GM12878 (cell line): ENCODE data around the gene TIMM10B. TPM values are rescaled to one million over a fixed set of nuclear protein-coding genes. Genes with fewer than 3 reads are reported as not detected.
"Not testable (repeated sequence)": the region's sequence is repeated elsewhere in the genome, so short reads cannot be mapped to it uniquely, and the experiment has no call there.

Experiments
- ATAC-seq: fragments of 200-7000 bp; cut with Tn5 transposase; 3 replicates; pipeline ENCODE4 v1.9.1; 2020; ENCODE audit warnings: mild to moderate bottlenecking, moderate library complexity
- BruUV-seq: library from RNA; stranded (reverse); fragments of 400-500 nt; replicated peaks from 2 replicates; lab custom pipeline; 2021; lab: Mats Ljungman, UMichigan
- CTCF ChIA-PET: fragments of 300-600 bp; sonication (Branson Sonifier 250); formaldehyde crosslinking; extraction: SDS; loops from one replicate; lab custom pipeline; 2021; ENCODE audit warnings: inconsistent platforms; lab: Yijun Ruan, JAX
- POLR2A ChIA-PET: fragments of 350-600 bp; formaldehyde crosslinking; extraction: SDS; loops from one replicate; lab custom pipeline; 2021; ENCODE audit warnings: inconsistent platforms; lab: Charles Lee
- RAD21 ChIA-PET: fragments of 300-600 bp; sonication (Branson Sonifier 250); formaldehyde crosslinking; loops from one replicate; lab custom pipeline; 2023; ENCODE audit warnings: antibody characterized with exemption; ENCODE audit not compliant: unreplicated experiment; lab: Charles Lee
- SMC1A ChIA-PET: fragments of 300-600 bp; sonication (Branson Sonifier 250); formaldehyde crosslinking; loops from one replicate; lab custom pipeline; 2023; ENCODE audit not compliant: unreplicated experiment, uncharacterized antibody; lab: Charles Lee
- DNase-seq: peaks from one replicate; pipeline ENCODE4 v3.0.0-alpha.2; 2011; ENCODE audit warnings: low read depth, low spot score
- FAIRE-seq: peaks from 3 replicates; lab custom pipeline; 2011; peaks lifted over from hg19 to GRCh38; lab: Jason Lieb, UNC
- H2AFZ ChIP-seq: 2 replicates; pipeline ENCODE4 v1.6.0; 2011; ENCODE audit warnings: low read depth, low read length, control low read depth; ENCODE audit not compliant: control insufficient read depth
- H3K27ac ChIP-seq: 2 replicates; pipeline ENCODE4 v1.5.1; 2011; ENCODE audit warnings: control low read depth; ENCODE audit not compliant: control insufficient read depth, insufficient read depth
- H3K27me3 ChIP-seq, 2 experiments: replicated peaks in 1 of 2; 2 replicates each; pipeline versions ENCODE4 v1.6.0 to v1.6.1; 2011; ENCODE audit warnings: low read length in 1 of 2; ENCODE audit not compliant: control insufficient read depth in 2 of 2, insufficient read depth in 2 of 2
- H3K36me3 ChIP-seq, 2 experiments: 2 replicates each; pipeline ENCODE4 v1.5.1; 2011; ENCODE audit warnings: low read length in 1 of 2; ENCODE audit not compliant: control insufficient read depth in 2 of 2, insufficient read depth in 2 of 2
- H3K4me1 ChIP-seq: 2 replicates; pipeline ENCODE4 v1.6.1; 2011; ENCODE audit warnings: mild to moderate bottlenecking, low read length, moderate library complexity, mixed read lengths; ENCODE audit not compliant: control insufficient read depth, insufficient read depth
- H3K4me2 ChIP-seq: 2 replicates; pipeline ENCODE4 v1.6.0; 2011; ENCODE audit warnings: control low read depth; ENCODE audit not compliant: control insufficient read depth, insufficient read depth
- H3K4me3 ChIP-seq: fragments of 200-600 bp; sonication (generic); 2 replicates; pipeline ENCODE4 v1.5.1; 2016
- H3K79me2 ChIP-seq: 2 replicates; pipeline ENCODE4 v1.6.0; 2011; ENCODE audit warnings: low read length; ENCODE audit not compliant: control insufficient read depth, insufficient read depth
- H3K9ac ChIP-seq: 2 replicates; pipeline ENCODE4 v1.8.0; 2011; ENCODE audit warnings: low read length, control low read depth, mixed read lengths; ENCODE audit not compliant: control insufficient read depth, insufficient read depth
- H3K9me3 ChIP-seq: replicated peaks from 3 replicates; pipeline ENCODE4 v1.5.1; 2011; ENCODE audit warnings: mild to moderate bottlenecking, low read length; ENCODE audit not compliant: control insufficient read depth, insufficient read depth
- H4K20me1 ChIP-seq: 2 replicates; pipeline ENCODE4 v1.6.0; 2011; ENCODE audit not compliant: control insufficient read depth, insufficient read depth
- ATF7 ChIP-seq: fragments of 450-650 bp; IDR thresholded peaks from 2 replicates; pipeline ENCODE4 v1.6.1; 2016; ENCODE audit warnings: low read depth, mild to moderate bottlenecking
- CBFB ChIP-seq: IDR thresholded peaks from 2 replicates; pipeline ENCODE4 v1.6.1; 2016; ENCODE audit warnings: antibody characterized with exemption, low read depth
- FOXM1 ChIP-seq: IDR thresholded peaks from 2 replicates; pipeline ENCODE4 v1.6.1; 2012; ENCODE audit warnings: low read depth, mild to moderate bottlenecking, inconsistent platforms, low read length, moderate library complexity
- GABPA ChIP-seq: IDR thresholded peaks from 2 replicates; pipeline ENCODE4 v1.6.1; 2014; ENCODE audit warnings: antibody characterized with exemption, low read depth, mild to moderate bottlenecking, inconsistent platforms
- JUND ChIP-seq: IDR thresholded peaks from 2 replicates; pipeline ENCODE4 v1.6.1; 2012; ENCODE audit warnings: low read depth, mild to moderate bottlenecking, low read length, improper control_type of control experiment, moderate library complexity
- KDM1A ChIP-seq: fragments of 200-600 bp; sonication (generic); IDR thresholded peaks from 2 replicates; pipeline ENCODE4 v1.6.1; 2016; ENCODE audit warnings: borderline replicate concordance
- MXI1 ChIP-seq: fragments of 150-350 bp; IDR thresholded peaks from 2 replicates; pipeline ENCODE4 v1.6.1; 2011; ENCODE audit warnings: low read depth, mild to moderate bottlenecking, inconsistent platforms, low read length, improper control_type of control experiment
- NBN ChIP-seq: fragments of 450-650 bp; IDR thresholded peaks from 2 replicates; pipeline ENCODE4 v1.6.1; 2016
- NR2C1 ChIP-seq: fragments of 450-650 bp; IDR thresholded peaks from 2 replicates; pipeline ENCODE4 v1.6.1; 2017; ENCODE audit warnings: antibody characterized with exemption, mild to moderate bottlenecking, moderate library complexity
- SMAD5 ChIP-seq: IDR thresholded peaks from 2 replicates; pipeline ENCODE4 v1.6.1; 2016; ENCODE audit warnings: antibody characterized with exemption, low read depth
- SMC3 ChIP-seq: IDR thresholded peaks from 2 replicates; pipeline ENCODE4 v1.6.1; 2011; ENCODE audit warnings: low read length, improper control_type of control experiment, borderline replicate concordance
- TAF1 ChIP-seq: IDR thresholded peaks from 2 replicates; pipeline ENCODE4 v1.6.1; 2011; ENCODE audit warnings: mild to moderate bottlenecking, low read depth, low read length, borderline replicate concordance
- TCF7 ChIP-seq: IDR thresholded peaks from 2 replicates; pipeline ENCODE4 v1.6.1; 2014; ENCODE audit warnings: antibody characterized with exemption, borderline replicate concordance
- WRNIP1 ChIP-seq: IDR thresholded peaks from 2 replicates; pipeline ENCODE4 v1.6.1; 2011; ENCODE audit warnings: low read depth, low read length, improper control_type of control experiment, borderline replicate concordance
- ZNF207 ChIP-seq: fragments of 450-650 bp; IDR thresholded peaks from 2 replicates; pipeline ENCODE4 v1.6.1; 2014; ENCODE audit warnings: antibody characterized with exemption, mild to moderate bottlenecking, borderline replicate concordance
- ZNF274 ChIP-seq: IDR thresholded peaks from one replicate; pipeline ENCODE4 v1.8.0; 2011; ENCODE audit not compliant: insufficient read length, insufficient read depth
- ZZZ3 ChIP-seq: IDR thresholded peaks from 2 replicates; pipeline ENCODE4 v1.6.1; 2011; ENCODE audit warnings: low read depth; ENCODE audit not compliant: control insufficient read depth, insufficient read length
- WGBS: methylation state at CpG from one replicate; pipeline ENCODE4 v1.1.6; 2016; ENCODE audit warnings: low lambda C conversion rate; ENCODE audit not compliant: insufficient replicate concordance, insufficient coverage; ENCODE audit errors: missing lambda C conversion rate; 5-methylcytosine and 5-hydroxymethylcytosine counted together
- in situ Hi-C: fragments of 300-500 bp; cut with MboI; formaldehyde crosslinking; loops from 9 replicates; pipeline ENCODE4 v1.14.3; 2018; ENCODE audit warnings: mixed read lengths
- intact Hi-C: fragments of 100-400 bp; cut with micrococcal nuclease; formaldehyde crosslinking; loops from one replicate; pipeline ENCODE4 v1.14.2; 2022; ENCODE audit not compliant: unreplicated experiment
- polyA plus RNA-seq, 11 experiments: library from polyadenylated mRNA; depleted of rRNA in 4 of 11; unstranded in 6 of 11; stranded (reverse) in 5 of 11; fragments of >200 nt; fragmentation: Nextera tagmentation in 4 of 11; fragmentation: Illumina TruSeq in 1 of 11; extraction: Ambion mirVana in 4 of 11; extraction: Trizol in 1 of 11; gene quantifications; 1 replicate in 1 of 11; 2 replicates in 10 of 11; pipeline versions ENCODE4 v1.2.1 to v1.2.3, GENCODE V29; 2011 to 2016; ENCODE audit warnings: inconsistent platforms in 2 of 11, missing spikeins in 2 of 11, low read depth in 1 of 11
- total RNA-seq, 4 experiments: library from RNA; depleted of rRNA in 3 of 4; stranded (reverse); fragments of >200 nt in 3 of 4; fragmentation: Illumina TruSeq in 1 of 4; extraction: Trizol in 1 of 4; gene quantifications; 2 replicates each; pipeline versions ENCODE4 v1.2.1 to v1.2.3, GENCODE V29; 2013 to 2021
- TF ChIP-seq, protein P1 (sequence below), 3 experiments: IDR thresholded peaks in 2 of 3; conservative IDR thresholded peaks in 1 of 3; 2 replicates each; pipeline ENCODE4 v1.5.1; 2011; ENCODE audit warnings: low read depth in 3 of 3, low read length in 3 of 3, mild to moderate bottlenecking in 3 of 3, control low read depth in 2 of 3, moderate library complexity in 2 of 3, inconsistent platforms in 1 of 3, mixed read lengths in 1 of 3; ENCODE audit not compliant: control insufficient read depth in 2 of 3, insufficient read depth in 1 of 3; ENCODE audit errors: extremely low read depth in 1 of 3

TIMM10B gene
- total and polyA plus RNA-seq, 10 of the 15 experiments (the other 5 are each of a cell fraction or from before 2014, with no cell fraction given), result 30.3 to 126 (median 53.1) TPM

DNA sequence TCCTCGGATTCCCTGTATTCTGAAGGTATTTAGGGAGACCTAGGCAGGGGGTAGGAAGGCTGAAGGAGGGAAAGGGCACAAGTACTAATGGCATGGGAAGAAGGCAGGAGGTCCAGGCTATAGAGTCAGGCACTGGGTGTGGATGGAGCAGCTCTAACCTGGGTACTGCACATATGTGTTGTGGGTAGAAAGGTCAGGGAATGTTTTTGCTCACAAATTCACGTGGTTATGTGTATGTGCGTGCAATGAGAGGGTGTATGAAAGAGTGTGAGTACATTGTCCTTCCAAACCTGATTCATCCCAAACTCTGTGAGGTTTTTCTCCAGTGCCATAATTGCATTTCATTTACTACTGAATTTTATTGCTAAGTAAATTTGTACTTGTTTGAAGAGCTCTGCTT is 39.0 kb downstream of the TIMM10B start:
- H3K9ac ChIP-seq, result no peak overlapping the region
- H3K27ac ChIP-seq, result no peak overlapping the region
- H3K4me3 ChIP-seq, result no peak overlapping the region
- BruUV-seq, result no TSS peak
- no peak overlapping the region for H2AFZ ChIP-seq
- no peaks in the 10 kb centered on the region for H3K79me2 ChIP-seq
- H3K27me3 ChIP-seq, result no peaks in the 10 kb centered on the region
- no peak for ATAC-seq
- H3K36me3 ChIP-seq, result peaks cover 0 to 6% of the 10 kb centered on the region in 2 experiments; a peak in 1 of 4 replicates
- in situ Hi-C loops, result no loop called here
- FAIRE-seq, result no peak
- WGBS, result 93% methylated on average over 3 of the region's 3 CpGs
- no peaks in the 10 kb centered on the region for H4K20me1 ChIP-seq
- no peak overlapping the region for H3K4me2 ChIP-seq
- RAD21 ChIA-PET, result interaction anchor here (1.2 kb wide), 1 partner anchor 141 kb away, joined by 7 read pairs; no protein-coding TSS in a partner anchor
- POLR2A ChIA-PET, result interaction anchor here (0.6 kb wide), 1 partner anchor 165 kb away, joined by 6 read pairs; no protein-coding TSS in a partner anchor
- no peak for TF ChIP-seq SMC3
- TF ChIP-seq TAF1, result no peak
- TF ChIP-seq ZNF274, result no peak
- no peak for TF ChIP-seq JUND
- no peak for TF ChIP-seq GABPA
- no peak for TF ChIP-seq WRNIP1
- TF ChIP-seq ZZZ3, result no peak
- TF ChIP-seq FOXM1, result no peak
- no peak for TF ChIP-seq CBFB
- TF ChIP-seq MXI1, result no peak
- no peak for TF ChIP-seq ATF7
- TF ChIP-seq, protein P1, sequence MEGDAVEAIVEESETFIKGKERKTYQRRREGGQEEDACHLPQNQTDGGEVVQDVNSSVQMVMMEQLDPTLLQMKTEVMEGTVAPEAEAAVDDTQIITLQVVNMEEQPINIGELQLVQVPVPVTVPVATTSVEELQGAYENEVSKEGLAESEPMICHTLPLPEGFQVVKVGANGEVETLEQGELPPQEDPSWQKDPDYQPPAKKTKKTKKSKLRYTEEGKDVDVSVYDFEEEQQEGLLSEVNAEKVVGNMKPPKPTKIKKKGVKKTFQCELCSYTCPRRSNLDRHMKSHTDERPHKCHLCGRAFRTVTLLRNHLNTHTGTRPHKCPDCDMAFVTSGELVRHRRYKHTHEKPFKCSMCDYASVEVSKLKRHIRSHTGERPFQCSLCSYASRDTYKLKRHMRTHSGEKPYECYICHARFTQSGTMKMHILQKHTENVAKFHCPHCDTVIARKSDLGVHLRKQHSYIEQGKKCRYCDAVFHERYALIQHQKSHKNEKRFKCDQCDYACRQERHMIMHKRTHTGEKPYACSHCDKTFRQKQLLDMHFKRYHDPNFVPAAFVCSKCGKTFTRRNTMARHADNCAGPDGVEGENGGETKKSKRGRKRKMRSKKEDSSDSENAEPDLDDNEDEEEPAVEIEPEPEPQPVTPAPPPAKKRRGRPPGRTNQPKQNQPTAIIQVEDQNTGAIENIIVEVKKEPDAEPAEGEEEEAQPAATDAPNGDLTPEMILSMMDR (IDR thresholded peaks at IDR 0.05 in 2 of 3, conservative IDR thresholded peaks at IDR 0.05 in 1 of 3; ENCODE audit: control insufficient read depth in 2 of 3, extremely low read depth in 1 of 3, insufficient read depth in 1 of 3, low read depth in 3 of 3, low read length in 3 of 3), result no peak
- TF ChIP-seq NBN, result no peak
- TF ChIP-seq SMAD5, result no peak
- TF ChIP-seq KDM1A, result no peak
- TF ChIP-seq TCF7, result no peak
- no peak for TF ChIP-seq NR2C1
- TF ChIP-seq ZNF207, result no peak
- CTCF ChIA-PET, result interaction anchor here (0.7 to 3.1 kb wide), 4 partner anchors 11 to 235 kb away, joined by 3 to 10 read pairs (median 6); no protein-coding TSS in a partner anchor
- SMC1A ChIA-PET, result interaction anchor here (1.5 kb wide), 1 partner anchor 99 kb away, joined by 3 read pairs; the partner anchor contains the start of gene TPP1
- H3K9me3 ChIP-seq, result no peaks in the 10 kb centered on the region; the same call in 2 of the 3 replicates
- no peak for DNase-seq
- no peaks in the 10 kb centered on the region for H3K4me1 ChIP-seq
- intact Hi-C loops, result no loop called here

DNA sequence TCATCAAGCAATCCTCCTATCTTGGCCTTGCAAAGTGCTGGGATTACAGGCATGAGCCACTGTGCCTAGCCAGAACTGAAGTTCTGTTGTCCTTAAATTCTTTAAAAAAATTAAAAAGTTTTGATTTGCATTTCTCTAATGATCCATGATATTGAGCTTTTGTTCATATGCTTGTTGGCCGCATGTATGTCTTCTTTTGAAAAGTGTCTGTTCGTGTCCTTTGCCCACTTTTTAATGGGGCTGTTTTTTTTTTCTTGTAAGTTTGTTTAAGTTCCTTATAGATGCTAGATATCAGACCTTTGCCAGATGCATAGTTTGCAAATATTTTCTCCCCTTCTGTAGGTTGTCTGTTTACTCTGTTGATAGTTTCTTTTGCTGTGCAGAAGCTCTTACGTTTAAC is 40.6 kb downstream of the TIMM10B start:
- ATAC-seq, RAD21 ChIA-PET, H2AFZ ChIP-seq, H4K20me1 ChIP-seq, H3K4me1 ChIP-seq, DNase-seq, intact Hi-C loops, H3K9me3 ChIP-seq, H3K4me3 ChIP-seq, H3K27me3 ChIP-seq, in situ Hi-C loops, H3K79me2 ChIP-seq, POLR2A ChIA-PET, FAIRE-seq, H3K27ac ChIP-seq, H3K4me2 ChIP-seq, BruUV-seq, H3K9ac ChIP-seq, H3K36me3 ChIP-seq: not testable (repeated sequence)
- ChIA-PET CTCF (interaction anchor here (0.9 to 3.1 kb wide), 3 partner anchors 9 to 143 kb away, joined by 3 to 10 read pairs (median 3); no protein-coding TSS in a partner anchor), SMC1A (interaction anchor here (0.7 to 4.0 kb wide), 3 partner anchors 21 to 167 kb away, joined by 3 to 18 read pairs (median 3); no protein-coding TSS in a partner anchor)
- WGBS, result 76% methylated on average over 3 of the region's 3 CpGs
